WTC11 (cell line): ENCODE data around the gene C1orf56. TPM values are rescaled to one million over a fixed set of nuclear protein-coding genes. Genes with fewer than 3 reads are reported as not detected.

Source experiments
- ATF1 ChIP-seq: sonication (generic); formaldehyde crosslinking; IDR thresholded peaks from 2 replicates; pipeline ENCODE4 v1.8.1; 2023; ENCODE audit warnings: mild to moderate bottlenecking, moderate library complexity, missing genetic modification reagents
- CREM ChIP-seq: sonication (generic); formaldehyde crosslinking; IDR thresholded peaks from 2 replicates; pipeline ENCODE4 v1.8.1; 2022; ENCODE audit warnings: mild to moderate bottlenecking, missing genetic modification reagents, moderate library complexity
- FOXP1 ChIP-seq: sonication (generic); formaldehyde crosslinking; IDR thresholded peaks from 2 replicates; pipeline ENCODE4 v1.8.0; 2022; ENCODE audit warnings: missing genetic modification reagents, mild to moderate bottlenecking, moderate library complexity, borderline replicate concordance
- GABPB1 ChIP-seq: sonication (generic); formaldehyde crosslinking; IDR thresholded peaks from 2 replicates; pipeline ENCODE4 v1.8.1; 2023; ENCODE audit warnings: mild to moderate bottlenecking, missing genetic modification reagents
- GRHL2 ChIP-seq: fragments of 250-450 bp; sonication (Bioruptor Pico); IDR thresholded peaks from 2 replicates; pipeline ENCODE4 v1.8.0; 2022; ENCODE audit warnings: mild to moderate bottlenecking, moderate library complexity; ENCODE audit not compliant: insufficient replicate concordance, severe bottlenecking
- JUN ChIP-seq: sonication (generic); formaldehyde crosslinking; IDR thresholded peaks from 2 replicates; pipeline ENCODE4 v1.8.0; 2023; ENCODE audit warnings: mild to moderate bottlenecking, missing genetic modification reagents
- NR2C2 ChIP-seq: sonication (generic); formaldehyde crosslinking; IDR thresholded peaks from 2 replicates; pipeline ENCODE4 v1.8.0; 2022; ENCODE audit warnings: mild to moderate bottlenecking, missing genetic modification reagents
- TCF7 ChIP-seq: sonication (generic); formaldehyde crosslinking; IDR thresholded peaks from 2 replicates; pipeline ENCODE4 v1.8.0; 2022; ENCODE audit warnings: mild to moderate bottlenecking, low read depth, missing genetic modification reagents, moderate library complexity
- ZNF121 ChIP-seq: sonication (generic); formaldehyde crosslinking; IDR thresholded peaks from 2 replicates; pipeline ENCODE4 v1.8.0; 2023; ENCODE audit warnings: missing genetic modification reagents
- ZNF232 ChIP-seq: sonication (generic); formaldehyde crosslinking; IDR thresholded peaks from 2 replicates; pipeline ENCODE4 v1.8.0; 2022; ENCODE audit warnings: mild to moderate bottlenecking, missing genetic modification reagents
- ZNF263 ChIP-seq: sonication (generic); formaldehyde crosslinking; IDR thresholded peaks from 2 replicates; pipeline ENCODE4 v1.8.1; 2022; ENCODE audit warnings: low read depth, mild to moderate bottlenecking, moderate library complexity, missing genetic modification reagents
- ZNF423 ChIP-seq: fragments of 250-450 bp; sonication (Bioruptor Pico); IDR thresholded peaks from 2 replicates; pipeline ENCODE4 v2.1.2; 2022; ENCODE audit warnings: mild to moderate bottlenecking, moderate library complexity
- total RNA-seq: library from RNA; stranded (reverse); gene quantifications from 3 replicates; pipeline ENCODE4 v1.2.3, GENCODE V29; 2021
- TF ChIP-seq, protein P1 (sequence below): fragments of 250-450 bp; sonication (Bioruptor Pico); conservative IDR thresholded peaks from 2 replicates; pipeline ENCODE4 v1.9.0; 2021; ENCODE audit warnings: mild to moderate bottlenecking
- TF ChIP-seq, protein P2 (sequence below): sonication (generic); formaldehyde crosslinking; IDR thresholded peaks from 2 replicates; pipeline ENCODE4 v1.8.0; 2022; ENCODE audit warnings: mild to moderate bottlenecking, missing genetic modification reagents
- TF ChIP-seq, protein P3 (sequence below): sonication (generic); formaldehyde crosslinking; IDR thresholded peaks from 2 replicates; pipeline ENCODE4 v1.8.0; 2023; ENCODE audit warnings: mild to moderate bottlenecking, missing genetic modification reagents
- TF ChIP-seq, protein P4 (sequence below): sonication (generic); formaldehyde crosslinking; IDR thresholded peaks from 2 replicates; pipeline ENCODE4 v1.8.0; 2023; ENCODE audit warnings: missing genetic modification reagents, mild to moderate bottlenecking, borderline replicate concordance
- TF ChIP-seq, protein P5 (sequence below): fragments of 250-450 bp; sonication (Bioruptor Pico); IDR thresholded peaks from 2 replicates; pipeline ENCODE4 v2.1.2; 2022; ENCODE audit warnings: mild to moderate bottlenecking, moderate library complexity
- TF ChIP-seq, protein P6 (sequence below): sonication (generic); formaldehyde crosslinking; IDR thresholded peaks from 2 replicates; pipeline ENCODE4 v1.8.1; 2022; ENCODE audit warnings: mild to moderate bottlenecking, moderate library complexity, missing genetic modification reagents
- TF ChIP-seq, protein P7 (sequence below): sonication (generic); formaldehyde crosslinking; IDR thresholded peaks from 2 replicates; pipeline ENCODE4 v1.8.1; 2023; ENCODE audit warnings: mild to moderate bottlenecking, missing genetic modification reagents, borderline replicate concordance

C1orf56 gene
- total RNA-seq, 1 experiment from 2014 or later: 2.9 TPM

DNA sequence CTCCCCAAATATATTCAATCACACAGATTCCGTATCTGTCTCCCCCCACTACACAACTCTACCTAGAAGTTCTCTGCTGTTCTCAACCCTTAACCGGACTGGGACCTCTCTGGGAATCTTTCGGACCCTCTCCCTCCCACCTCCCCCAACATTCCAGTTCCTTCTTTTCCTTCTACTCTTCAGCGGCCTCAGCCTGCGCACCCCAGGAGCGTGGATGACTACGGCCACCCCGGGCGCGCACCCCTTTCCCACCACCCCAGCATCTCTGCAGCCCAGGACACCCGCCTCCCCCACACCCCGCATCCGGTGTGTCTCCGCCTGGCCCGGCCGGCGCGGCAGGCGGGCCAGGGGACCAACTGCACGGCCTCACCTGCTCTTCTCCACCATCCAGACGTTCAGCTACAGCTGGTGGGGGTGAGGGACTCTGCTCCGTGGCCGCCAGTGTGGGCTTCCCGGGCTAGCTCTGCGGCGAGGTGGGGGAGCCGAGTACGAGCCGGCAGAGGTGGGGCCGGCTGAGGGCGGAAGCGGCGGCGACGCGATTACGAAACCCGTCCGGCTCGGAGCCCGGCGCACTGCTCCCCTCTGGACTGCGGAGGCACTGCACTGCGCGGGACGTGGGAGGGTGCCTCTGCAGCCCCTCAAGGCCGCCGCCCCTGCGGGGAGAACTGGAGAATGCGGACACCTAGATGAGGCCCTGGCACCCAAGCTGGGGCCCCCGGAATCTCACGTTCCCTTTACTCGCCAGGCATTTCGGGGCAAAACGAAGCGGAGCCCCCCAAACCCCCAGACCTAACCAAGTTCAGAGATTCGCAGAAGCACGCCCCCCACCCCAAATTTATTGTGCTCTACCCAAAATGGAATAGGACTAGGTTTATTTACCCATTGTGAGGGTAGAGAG lies 11.8 kb downstream of the C1orf56 start, which contains the start of gene CDC42SE1 (continued):
- TF ChIP-seq, protein P1, sequence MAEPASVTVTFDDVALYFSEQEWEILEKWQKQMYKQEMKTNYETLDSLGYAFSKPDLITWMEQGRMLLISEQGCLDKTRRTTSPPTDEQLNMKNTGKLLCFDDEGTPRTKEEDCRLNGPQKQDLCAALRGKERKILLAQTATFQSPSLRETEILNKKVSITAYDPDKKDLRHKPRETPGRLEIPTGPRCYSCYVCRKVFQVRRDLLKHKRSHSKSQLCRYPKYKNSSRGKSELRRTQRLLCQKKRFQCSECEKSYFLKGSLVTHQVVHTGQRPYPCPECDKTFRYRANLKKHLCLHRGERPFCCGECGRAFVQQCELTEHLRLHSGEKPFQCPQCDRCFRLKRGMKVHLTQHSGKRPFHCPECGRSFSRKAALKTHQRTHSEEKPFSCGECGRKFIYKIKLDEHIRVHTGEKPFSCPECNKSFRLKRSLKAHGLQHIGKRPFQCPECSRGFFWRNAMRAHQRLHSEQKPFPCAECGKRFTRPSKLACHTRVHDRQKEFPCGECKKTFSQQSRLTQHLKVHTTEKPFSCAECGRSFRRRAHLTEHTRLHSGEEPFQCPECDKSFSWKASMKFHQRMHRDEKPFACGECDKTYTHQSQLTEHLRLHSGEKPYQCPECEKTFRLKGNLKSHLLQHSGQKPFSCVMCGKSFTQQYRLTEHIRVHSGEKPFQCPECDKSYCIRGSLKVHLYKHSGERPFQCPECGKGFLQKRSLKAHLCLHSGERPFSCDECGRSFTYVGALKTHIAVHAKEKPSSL: no peak
- TF ChIP-seq, protein P2, sequence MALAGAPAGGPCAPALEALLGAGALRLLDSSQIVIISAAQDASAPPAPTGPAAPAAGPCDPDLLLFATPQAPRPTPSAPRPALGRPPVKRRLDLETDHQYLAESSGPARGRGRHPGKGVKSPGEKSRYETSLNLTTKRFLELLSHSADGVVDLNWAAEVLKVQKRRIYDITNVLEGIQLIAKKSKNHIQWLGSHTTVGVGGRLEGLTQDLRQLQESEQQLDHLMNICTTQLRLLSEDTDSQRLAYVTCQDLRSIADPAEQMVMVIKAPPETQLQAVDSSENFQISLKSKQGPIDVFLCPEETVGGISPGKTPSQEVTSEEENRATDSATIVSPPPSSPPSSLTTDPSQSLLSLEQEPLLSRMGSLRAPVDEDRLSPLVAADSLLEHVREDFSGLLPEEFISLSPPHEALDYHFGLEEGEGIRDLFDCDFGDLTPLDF: no peak
- TF ChIP-seq FOXP1 (peak; percentile 27; the same call in 1 of the 2 replicates), TCF7 (CRISPR knock-in tag) (no peak), ZNF423 (CRISPR knock-in tag) (no peak), CREM (CRISPR knock-in tag) (peak; percentile 74), ZNF121 (no peak), ATF1 (CRISPR knock-in tag) (0 out of 2 replicates have a peak, but pooled peaks have one; percentile 21), JUN (CRISPR knock-in tag) (0 out of 2 replicates have a peak, but pooled peaks have one; percentile 65), GABPB1 (CRISPR knock-in tag) (peak; percentile 83), ZNF263 (CRISPR knock-in tag) (no peak), NR2C2 (CRISPR knock-in tag) (no peak), GRHL2 (CRISPR knock-in tag) (no peak), ZNF232 (0 out of 2 replicates have a peak, but pooled peaks have one; percentile 35)
- TF ChIP-seq, protein P3, sequence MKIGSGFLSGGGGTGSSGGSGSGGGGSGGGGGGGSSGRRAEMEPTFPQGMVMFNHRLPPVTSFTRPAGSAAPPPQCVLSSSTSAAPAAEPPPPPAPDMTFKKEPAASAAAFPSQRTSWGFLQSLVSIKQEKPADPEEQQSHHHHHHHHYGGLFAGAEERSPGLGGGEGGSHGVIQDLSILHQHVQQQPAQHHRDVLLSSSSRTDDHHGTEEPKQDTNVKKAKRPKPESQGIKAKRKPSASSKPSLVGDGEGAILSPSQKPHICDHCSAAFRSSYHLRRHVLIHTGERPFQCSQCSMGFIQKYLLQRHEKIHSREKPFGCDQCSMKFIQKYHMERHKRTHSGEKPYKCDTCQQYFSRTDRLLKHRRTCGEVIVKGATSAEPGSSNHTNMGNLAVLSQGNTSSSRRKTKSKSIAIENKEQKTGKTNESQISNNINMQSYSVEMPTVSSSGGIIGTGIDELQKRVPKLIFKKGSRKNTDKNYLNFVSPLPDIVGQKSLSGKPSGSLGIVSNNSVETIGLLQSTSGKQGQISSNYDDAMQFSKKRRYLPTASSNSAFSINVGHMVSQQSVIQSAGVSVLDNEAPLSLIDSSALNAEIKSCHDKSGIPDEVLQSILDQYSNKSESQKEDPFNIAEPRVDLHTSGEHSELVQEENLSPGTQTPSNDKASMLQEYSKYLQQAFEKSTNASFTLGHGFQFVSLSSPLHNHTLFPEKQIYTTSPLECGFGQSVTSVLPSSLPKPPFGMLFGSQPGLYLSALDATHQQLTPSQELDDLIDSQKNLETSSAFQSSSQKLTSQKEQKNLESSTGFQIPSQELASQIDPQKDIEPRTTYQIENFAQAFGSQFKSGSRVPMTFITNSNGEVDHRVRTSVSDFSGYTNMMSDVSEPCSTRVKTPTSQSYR (CRISPR knock-in tag): peak; percentile 38; the same call in 1 of the 2 replicates
- TF ChIP-seq, protein P4, sequence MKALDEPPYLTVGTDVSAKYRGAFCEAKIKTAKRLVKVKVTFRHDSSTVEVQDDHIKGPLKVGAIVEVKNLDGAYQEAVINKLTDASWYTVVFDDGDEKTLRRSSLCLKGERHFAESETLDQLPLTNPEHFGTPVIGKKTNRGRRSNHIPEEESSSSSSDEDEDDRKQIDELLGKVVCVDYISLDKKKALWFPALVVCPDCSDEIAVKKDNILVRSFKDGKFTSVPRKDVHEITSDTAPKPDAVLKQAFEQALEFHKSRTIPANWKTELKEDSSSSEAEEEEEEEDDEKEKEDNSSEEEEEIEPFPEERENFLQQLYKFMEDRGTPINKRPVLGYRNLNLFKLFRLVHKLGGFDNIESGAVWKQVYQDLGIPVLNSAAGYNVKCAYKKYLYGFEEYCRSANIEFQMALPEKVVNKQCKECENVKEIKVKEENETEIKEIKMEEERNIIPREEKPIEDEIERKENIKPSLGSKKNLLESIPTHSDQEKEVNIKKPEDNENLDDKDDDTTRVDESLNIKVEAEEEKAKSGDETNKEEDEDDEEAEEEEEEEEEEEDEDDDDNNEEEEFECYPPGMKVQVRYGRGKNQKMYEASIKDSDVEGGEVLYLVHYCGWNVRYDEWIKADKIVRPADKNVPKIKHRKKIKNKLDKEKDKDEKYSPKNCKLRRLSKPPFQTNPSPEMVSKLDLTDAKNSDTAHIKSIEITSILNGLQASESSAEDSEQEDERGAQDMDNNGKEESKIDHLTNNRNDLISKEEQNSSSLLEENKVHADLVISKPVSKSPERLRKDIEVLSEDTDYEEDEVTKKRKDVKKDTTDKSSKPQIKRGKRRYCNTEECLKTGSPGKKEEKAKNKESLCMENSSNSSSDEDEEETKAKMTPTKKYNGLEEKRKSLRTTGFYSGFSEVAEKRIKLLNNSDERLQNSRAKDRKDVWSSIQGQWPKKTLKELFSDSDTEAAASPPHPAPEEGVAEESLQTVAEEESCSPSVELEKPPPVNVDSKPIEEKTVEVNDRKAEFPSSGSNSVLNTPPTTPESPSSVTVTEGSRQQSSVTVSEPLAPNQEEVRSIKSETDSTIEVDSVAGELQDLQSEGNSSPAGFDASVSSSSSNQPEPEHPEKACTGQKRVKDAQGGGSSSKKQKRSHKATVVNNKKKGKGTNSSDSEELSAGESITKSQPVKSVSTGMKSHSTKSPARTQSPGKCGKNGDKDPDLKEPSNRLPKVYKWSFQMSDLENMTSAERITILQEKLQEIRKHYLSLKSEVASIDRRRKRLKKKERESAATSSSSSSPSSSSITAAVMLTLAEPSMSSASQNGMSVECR (CRISPR knock-in tag): peak; percentile 47; the same call in 1 of the 2 replicates
- TF ChIP-seq, protein P5, sequence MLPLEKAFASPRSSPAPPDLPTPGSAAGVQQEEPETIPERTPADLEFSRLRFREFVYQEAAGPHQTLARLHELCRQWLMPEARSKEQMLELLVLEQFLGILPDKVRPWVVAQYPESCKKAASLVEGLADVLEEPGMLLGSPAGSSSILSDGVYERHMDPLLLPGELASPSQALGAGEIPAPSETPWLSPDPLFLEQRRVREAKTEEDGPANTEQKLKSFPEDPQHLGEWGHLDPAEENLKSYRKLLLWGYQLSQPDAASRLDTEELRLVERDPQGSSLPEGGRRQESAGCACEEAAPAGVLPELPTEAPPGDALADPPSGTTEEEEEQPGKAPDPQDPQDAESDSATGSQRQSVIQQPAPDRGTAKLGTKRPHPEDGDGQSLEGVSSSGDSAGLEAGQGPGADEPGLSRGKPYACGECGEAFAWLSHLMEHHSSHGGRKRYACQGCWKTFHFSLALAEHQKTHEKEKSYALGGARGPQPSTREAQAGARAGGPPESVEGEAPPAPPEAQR (CRISPR knock-in tag): no peak
- TF ChIP-seq, protein P6, sequence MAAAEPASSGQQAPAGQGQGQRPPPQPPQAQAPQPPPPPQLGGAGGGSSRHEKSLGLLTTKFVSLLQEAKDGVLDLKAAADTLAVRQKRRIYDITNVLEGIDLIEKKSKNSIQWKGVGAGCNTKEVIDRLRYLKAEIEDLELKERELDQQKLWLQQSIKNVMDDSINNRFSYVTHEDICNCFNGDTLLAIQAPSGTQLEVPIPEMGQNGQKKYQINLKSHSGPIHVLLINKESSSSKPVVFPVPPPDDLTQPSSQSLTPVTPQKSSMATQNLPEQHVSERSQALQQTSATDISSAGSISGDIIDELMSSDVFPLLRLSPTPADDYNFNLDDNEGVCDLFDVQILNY: peak; percentile 82
- TF ChIP-seq, protein P7, sequence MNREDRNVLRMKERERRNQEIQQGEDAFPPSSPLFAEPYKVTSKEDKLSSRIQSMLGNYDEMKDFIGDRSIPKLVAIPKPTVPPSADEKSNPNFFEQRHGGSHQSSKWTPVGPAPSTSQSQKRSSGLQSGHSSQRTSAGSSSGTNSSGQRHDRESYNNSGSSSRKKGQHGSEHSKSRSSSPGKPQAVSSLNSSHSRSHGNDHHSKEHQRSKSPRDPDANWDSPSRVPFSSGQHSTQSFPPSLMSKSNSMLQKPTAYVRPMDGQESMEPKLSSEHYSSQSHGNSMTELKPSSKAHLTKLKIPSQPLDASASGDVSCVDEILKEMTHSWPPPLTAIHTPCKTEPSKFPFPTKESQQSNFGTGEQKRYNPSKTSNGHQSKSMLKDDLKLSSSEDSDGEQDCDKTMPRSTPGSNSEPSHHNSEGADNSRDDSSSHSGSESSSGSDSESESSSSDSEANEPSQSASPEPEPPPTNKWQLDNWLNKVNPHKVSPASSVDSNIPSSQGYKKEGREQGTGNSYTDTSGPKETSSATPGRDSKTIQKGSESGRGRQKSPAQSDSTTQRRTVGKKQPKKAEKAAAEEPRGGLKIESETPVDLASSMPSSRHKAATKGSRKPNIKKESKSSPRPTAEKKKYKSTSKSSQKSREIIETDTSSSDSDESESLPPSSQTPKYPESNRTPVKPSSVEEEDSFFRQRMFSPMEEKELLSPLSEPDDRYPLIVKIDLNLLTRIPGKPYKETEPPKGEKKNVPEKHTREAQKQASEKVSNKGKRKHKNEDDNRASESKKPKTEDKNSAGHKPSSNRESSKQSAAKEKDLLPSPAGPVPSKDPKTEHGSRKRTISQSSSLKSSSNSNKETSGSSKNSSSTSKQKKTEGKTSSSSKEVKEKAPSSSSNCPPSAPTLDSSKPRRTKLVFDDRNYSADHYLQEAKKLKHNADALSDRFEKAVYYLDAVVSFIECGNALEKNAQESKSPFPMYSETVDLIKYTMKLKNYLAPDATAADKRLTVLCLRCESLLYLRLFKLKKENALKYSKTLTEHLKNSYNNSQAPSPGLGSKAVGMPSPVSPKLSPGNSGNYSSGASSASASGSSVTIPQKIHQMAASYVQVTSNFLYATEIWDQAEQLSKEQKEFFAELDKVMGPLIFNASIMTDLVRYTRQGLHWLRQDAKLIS: no peak
